C4-2B (cell line): Measurements from ENCODE around the gene DPM2.

Source experiments
- ZFX ChIP-seq: fragments of 450-650 bp; IDR thresholded peaks from 2 replicates; pipeline ENCODE4 v1.6.1; 2017
- TF ChIP-seq, protein P1 (sequence below): fragments of 450-650 bp; conservative IDR thresholded peaks from 2 replicates; pipeline ENCODE4 v1.5.1; 2017; ENCODE audit warnings: mild to moderate bottlenecking

DNA sequence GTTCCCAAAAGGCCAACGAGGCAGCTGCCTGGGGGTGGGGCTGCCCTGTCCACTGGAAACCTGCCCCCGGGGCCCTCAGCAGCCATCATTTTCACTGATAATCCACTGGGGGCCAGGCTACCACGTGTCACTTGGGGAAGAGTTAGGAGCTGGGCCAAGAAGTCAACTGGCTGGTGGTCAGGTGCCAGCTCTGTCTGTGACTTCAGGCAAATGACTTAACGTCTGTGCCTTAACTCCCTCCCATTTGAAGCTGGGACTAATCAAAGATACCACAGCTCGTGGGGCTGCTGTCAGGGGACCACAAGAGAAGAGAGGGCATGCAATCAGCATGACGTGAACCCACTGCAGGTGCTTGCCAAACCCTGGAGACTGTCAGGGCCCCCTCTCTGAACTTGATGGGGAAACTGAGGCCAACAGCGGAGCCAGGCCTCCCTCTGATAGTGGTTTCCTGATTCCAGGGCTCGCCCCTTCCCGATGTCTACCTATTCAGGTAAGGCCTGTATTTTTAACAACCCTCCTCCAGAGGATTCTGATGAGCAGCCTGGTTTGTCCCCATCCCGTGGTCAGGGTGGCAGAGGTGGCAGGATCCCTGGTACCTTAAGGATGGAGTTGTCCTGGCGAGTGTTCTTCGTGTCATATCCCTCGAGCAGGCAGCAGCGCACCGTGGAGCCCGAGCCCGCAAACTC, 12.3 kb upstream of the DPM2 start:
- TF ChIP-seq, protein P1, sequence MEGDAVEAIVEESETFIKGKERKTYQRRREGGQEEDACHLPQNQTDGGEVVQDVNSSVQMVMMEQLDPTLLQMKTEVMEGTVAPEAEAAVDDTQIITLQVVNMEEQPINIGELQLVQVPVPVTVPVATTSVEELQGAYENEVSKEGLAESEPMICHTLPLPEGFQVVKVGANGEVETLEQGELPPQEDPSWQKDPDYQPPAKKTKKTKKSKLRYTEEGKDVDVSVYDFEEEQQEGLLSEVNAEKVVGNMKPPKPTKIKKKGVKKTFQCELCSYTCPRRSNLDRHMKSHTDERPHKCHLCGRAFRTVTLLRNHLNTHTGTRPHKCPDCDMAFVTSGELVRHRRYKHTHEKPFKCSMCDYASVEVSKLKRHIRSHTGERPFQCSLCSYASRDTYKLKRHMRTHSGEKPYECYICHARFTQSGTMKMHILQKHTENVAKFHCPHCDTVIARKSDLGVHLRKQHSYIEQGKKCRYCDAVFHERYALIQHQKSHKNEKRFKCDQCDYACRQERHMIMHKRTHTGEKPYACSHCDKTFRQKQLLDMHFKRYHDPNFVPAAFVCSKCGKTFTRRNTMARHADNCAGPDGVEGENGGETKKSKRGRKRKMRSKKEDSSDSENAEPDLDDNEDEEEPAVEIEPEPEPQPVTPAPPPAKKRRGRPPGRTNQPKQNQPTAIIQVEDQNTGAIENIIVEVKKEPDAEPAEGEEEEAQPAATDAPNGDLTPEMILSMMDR: no peak
- TF ChIP-seq ZFX: no peak
